Liver (tissue), 3 donors: ENCODE results near the gene QKI.

Experiments
- ATF3 ChIP-seq: IDR thresholded peaks from 2 replicates; pipeline ENCODE4 v1.6.1; 2016; ENCODE audit warnings: antibody characterized with exemption
- CTCF ChIP-seq: fragments of 150-350 bp; IDR thresholded peaks from 2 replicates; pipeline ENCODE4 v1.5.1; 2017; ENCODE audit warnings: improper control_type of control experiment, low read depth, low read length; ENCODE audit not compliant: missing input control
- HNF4A ChIP-seq, 2 donors: conservative IDR thresholded peaks; 2 replicates each; pipeline ENCODE4 v1.6.1; 2016; ENCODE audit warnings: antibody characterized with exemption in 2 of 2, mild to moderate bottlenecking in 2 of 2
- JUND ChIP-seq, 2 donors: IDR thresholded peaks; 2 replicates each; pipeline ENCODE4 v1.6.1; 2016; ENCODE audit warnings: antibody characterized with exemption in 2 of 2
- RAD21 ChIP-seq, 2 donors: IDR thresholded peaks; 2 replicates each; pipeline ENCODE4 v1.6.1; 2016; ENCODE audit warnings: antibody characterized with exemption in 2 of 2, mild to moderate bottlenecking in 2 of 2
- REST ChIP-seq: IDR thresholded peaks from 2 replicates; pipeline ENCODE4 v1.6.1; 2016; ENCODE audit warnings: antibody characterized with exemption, mild to moderate bottlenecking
- SP1 ChIP-seq: IDR thresholded peaks from 2 replicates; pipeline ENCODE4 v1.6.1; 2018; ENCODE audit warnings: antibody characterized with exemption, mild to moderate bottlenecking
- TAF1 ChIP-seq: conservative IDR thresholded peaks from 2 replicates; pipeline ENCODE4 v1.6.1; 2016; ENCODE audit warnings: antibody characterized with exemption, mild to moderate bottlenecking
- YY1 ChIP-seq: IDR thresholded peaks from 2 replicates; pipeline ENCODE4 v1.6.1; 2016; ENCODE audit warnings: antibody characterized with exemption, mild to moderate bottlenecking
- ZBTB33 ChIP-seq: IDR thresholded peaks from 2 replicates; pipeline ENCODE4 v1.6.1; 2016; ENCODE audit warnings: antibody characterized with exemption
- donor health status: healthy.
- donor health status: healthy.

GRCh38 chr6:163390770-163391169 lies 23.7 kb upstream of the QKI start:
- TF ChIP-seq RAD21 (IDR thresholded peaks at IDR 0.05) (no peak), CTCF (no peak), SP1 (no peak), ATF3 (no peak), TAF1 (no peak), ZBTB33 (no peak), YY1 (no peak), REST (no peak), HNF4A (conservative IDR thresholded peaks at IDR 0.05) (no peak), JUND (IDR thresholded peaks at IDR 0.05) (no peak)
